Globus pallidus (tissue), 1 donor: ENCODE measurements around the gene TBC1D22B.
A peak's percentile ranks its signal among the peaks of the same experiment; 100 is the strongest.
"Not testable (repeated sequence)": the region's sequence is repeated elsewhere in the genome, so short reads cannot be mapped to it uniquely, and the experiment has no call there.

ENCODE experiments used
- DNase-seq: peaks from one replicate; pipeline ENCODE4 v3.0.0-alpha.2; 2015; ENCODE audit warnings: low spot score

Gene TBC1D22B

DNA sequence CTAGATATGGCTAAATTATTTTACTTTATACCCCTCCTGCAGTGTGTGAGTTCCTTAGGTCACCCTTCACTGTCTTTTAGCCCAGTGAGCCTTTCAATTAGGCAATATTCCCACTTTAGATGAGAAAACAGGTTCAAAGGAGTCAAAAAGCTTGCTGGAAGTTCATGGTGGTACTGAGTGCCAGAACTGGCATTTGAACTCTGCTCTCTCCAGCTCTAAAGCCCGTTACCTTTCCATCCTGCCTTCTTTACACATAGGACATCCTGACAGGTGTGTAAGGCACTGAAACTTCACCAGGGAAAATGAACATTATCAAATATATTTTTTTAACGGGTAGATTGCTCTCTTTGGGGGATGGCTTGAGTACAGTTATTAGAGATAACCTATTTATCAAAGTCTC lies 11.5 kb downstream of the TBC1D22B start:
- no peak for DNase-seq

DNA sequence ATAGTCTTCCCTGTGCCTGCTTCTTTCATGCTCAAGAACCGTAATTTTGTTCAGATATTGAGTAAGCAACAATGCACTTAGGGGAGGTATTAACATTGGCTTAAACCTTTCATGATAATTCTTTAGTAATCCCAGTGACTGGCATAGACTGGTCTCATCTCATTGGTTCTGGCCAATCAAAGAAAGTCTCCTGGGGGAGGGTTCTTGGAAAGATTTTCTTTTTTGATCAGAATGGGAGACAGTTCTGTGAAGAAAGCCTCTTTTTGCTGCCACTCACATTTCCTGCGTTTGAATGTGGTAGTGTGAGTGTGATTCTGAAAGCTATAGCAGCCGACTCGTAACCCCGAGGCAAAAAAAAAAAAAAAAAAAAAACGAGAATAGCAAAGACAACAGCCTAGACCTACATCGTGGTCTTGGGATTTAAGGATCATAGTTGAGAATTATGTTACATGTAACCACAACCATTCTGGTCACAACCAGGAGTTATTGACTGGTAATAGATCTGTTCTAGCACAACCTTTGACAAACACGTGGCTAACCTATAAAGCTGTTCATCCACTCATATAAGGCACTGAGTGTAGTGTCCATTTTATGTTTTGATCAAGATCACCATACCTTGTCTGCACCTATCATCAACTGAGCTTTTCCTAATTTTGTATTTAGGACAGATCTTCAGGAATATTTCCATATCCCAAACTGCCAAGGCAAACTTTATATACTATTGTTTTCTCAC lies 15.4 kb downstream of the TBC1D22B start:
- no peak for DNase-seq

DNA sequence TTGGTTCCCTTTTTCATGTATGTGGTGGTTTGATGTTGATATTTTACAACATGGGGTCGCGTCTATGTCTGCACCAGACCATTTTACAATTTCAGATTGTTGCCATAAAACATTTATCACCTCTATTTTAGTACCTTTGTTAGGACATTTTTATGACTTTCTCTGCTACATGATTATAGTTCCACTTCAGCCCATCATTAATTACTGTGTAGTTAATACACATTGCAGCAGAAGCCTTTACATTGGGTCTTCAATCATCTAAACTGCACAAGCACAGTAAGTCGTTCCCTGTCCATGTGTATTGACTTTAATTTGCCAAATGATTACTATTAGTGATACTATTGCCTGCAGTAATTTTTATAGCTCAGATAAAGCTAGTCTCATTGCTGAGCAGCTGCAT lies 16.1 kb downstream of the TBC1D22B start:
- DNase-seq: no peak

DNA sequence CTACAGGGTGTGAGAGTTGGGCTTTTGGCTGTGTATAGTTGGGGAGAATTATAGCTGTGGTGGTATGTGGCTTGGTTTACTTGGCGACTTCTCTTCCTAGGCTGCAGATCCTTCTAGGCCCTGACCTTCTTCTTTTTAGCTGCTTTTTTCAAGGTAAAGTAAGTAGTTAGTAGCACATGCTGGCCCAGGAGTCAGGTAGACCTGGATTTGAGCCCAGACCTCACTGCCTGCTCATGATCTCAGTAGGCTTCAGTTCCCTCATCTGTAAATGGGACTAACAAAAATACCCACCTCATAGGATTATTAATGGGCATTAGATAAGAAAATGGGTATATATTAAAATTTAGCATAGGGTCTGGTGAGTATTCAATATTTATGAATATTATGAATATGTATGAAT lies 17.8 kb downstream of the TBC1D22B start:
- no peak for DNase-seq

DNA sequence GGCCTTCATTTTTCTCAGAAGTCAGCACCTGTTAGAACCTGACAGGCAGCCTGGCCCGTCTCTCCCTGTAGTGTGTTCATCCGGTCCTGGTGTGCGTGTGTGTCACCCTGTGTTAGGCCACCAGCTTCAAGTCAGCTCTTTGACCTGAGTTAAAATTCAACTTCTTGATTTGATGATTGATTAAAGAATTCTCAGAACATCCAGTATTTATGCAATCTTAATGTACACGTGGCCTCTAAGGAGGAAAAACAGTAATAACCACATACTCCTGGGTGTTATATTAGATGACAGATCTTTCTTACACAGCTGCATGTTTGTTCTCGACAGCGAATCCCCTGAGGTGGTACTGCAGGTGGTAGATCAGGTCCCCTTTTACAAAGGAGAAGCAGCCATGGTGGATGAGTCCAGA lies 19.4 kb downstream of the TBC1D22B start:
- no peak for DNase-seq

DNA sequence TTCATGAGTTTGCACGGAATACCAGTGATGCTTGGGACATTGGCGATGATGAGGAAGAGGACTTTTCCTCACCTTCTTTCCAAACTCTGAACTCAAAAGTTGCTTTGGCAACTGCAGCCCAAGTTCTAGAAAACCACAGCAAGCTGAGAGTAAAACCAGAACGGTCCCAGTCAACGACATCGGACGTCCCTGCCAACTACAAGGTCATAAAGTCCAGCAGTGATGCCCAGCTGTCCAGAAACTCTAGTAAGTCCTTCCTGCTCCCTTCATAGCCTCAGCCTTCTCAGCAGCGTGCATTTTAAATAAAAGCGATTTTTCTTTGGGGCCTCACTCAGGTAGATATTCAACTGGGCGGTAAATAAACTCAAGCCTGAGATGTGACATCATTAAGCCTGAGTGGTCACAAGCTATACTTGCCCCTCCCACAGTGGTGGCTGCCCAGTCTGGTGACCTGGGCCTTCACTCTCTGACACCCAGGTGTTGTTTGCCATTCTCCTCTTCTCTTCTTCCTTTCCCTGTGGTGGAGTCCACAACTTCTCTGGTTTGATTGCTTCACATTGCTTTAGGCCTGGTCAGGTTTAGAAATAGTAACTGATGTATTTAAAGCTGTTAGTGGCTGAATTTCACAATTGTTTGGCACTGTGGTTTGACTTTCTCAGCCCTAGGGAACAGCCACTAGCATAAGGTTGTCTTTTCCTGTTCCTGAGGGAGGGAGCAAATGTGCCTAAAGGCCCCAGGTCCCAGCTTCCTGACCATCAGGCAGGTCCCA lies 22.0 kb downstream of the TBC1D22B start:
- DNase-seq: peak; percentile 7

DNA sequence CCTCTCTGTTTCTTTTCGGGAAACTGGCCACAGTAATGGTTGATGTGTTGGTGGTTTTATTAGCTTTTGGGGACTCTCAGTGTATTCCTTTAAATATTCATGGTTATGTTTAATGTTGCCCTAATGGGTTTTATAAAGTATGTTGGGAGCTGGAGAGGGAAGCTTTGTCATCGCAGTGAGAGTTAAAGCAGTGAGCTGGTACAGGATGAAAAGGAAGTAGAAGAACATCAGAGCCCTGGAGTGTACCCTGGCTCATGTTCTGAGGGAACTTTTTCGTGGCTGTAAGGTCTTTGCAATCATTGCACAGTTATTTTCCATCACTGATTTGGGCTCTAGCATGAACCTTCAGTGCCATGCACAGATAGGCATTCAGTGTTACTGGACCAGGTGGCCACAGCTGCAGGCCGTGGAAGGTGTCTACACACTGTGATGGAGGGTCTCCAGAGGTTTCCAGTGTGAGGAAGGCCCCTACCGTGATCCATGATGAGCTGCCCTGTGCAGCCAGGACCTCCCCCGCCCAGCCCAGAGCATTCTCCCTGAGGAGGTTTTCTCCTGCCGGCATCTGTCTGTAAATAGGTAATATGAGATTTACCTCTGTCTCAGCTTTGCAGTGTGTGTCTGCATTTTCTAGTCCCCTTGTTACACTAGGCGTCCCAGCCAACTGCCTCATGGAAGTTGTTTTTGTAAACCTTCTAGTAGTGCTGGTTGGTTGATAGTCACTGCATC lies 22.8 kb downstream of the TBC1D22B start:
- no peak for DNase-seq

DNA sequence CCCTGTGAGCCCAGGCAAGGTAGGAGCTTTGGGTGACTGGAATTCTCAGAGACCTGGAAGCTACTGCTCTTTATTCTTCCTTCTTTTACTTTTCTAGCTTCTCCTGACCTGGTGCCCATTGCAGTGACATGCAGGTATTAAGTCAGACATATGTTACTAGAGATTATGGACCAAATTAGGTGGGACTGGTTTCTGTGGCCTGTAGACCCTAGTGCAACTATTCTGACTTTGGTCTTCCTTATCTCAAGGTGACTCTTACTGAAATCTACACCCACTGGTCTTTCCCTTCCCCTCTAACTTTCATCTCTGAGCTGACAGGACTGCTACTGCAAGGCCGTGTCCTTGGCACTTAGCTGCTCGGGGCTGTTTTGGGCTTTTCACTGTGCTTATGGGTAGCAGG lies 24.8 kb downstream of the TBC1D22B start:
- no peak for DNase-seq

DNA sequence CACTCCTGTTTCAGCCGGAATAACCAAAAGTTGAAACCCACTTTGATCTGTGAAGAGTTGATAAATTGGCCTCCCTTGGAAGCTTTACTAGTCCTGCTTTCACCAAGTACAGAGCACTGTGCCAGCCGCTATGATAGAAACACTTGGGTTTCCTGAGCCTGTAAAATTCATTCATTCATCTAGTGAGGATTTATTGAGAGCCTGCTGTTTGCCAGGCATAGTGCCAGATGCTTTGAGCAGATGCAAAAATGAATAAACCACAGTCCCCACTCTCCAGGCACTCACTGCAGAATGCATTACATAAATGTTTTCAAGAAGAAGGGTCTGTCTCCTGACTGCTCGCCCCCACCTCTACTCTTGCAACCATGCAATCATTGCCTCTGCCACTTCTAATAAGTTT lies 25.7 kb downstream of the TBC1D22B start:
- DNase-seq: peak; percentile 8

DNA sequence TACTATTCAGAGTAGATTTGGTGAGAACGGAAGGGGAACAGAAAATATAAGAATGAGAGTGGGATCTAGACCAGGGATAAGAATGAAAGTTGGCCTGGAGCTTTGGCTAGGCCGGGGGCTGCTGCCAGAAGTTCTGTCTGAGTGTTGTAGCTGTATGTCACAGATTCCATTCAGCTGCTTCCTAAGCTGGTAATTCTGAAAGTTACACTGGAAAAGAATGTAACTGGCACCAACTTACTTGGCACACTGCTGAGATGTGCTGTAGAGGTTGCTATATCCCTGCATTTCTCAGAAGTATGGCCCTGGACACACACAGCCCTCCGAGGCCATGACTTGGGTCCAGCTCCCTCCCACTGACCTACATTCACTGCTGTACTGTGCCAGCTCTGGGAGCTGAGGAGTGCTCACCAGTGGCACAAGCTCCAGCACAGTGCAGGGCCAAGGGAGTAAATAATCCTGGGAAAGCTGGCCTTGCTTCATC lies 26.1 kb downstream of the TBC1D22B start:
- DNase-seq: peak; percentile 63

DNA sequence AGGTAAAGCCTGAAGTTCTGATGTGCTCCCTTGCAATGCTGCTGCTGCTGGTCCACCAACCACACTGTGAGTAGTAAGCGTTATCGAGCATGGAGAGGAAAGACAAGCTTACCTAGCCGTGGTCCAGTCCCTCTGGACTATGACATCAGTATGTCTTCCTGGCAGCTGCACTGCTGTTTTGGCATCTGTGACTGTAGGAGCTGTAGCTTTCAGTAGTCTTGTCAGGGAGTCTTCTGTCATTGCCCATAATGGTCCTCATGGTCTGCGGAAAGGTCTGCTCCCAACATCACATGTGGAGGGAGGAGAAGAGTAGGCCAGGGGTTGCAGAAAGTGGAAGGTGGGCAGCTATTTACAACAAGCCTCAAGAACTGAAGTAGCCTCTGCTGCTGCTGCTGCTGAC lies 27.2 kb downstream of the TBC1D22B start:
- no peak for DNase-seq

DNA sequence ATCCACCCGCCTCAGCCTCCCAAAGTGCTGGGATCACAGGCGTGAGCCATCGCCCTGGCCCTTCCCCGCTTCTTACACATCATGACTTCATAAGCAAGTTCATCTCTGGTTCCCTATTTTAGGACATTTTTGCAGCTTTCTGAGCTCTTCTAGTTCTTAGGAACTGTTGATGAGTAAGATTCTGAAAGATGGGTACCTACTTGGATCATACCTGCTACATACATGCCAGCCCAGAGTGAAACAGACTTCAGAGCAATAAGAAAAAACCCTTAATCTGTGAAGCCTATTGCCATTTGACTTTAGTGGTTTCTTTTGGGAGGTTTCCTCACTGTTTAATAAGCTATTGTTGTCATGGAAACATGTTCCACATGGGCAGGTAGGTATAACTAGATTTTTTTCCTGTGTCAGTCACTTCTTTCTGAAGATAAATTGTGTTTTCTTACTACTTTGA lies 28.3 kb downstream of the TBC1D22B start:
- no peak for DNase-seq

DNA sequence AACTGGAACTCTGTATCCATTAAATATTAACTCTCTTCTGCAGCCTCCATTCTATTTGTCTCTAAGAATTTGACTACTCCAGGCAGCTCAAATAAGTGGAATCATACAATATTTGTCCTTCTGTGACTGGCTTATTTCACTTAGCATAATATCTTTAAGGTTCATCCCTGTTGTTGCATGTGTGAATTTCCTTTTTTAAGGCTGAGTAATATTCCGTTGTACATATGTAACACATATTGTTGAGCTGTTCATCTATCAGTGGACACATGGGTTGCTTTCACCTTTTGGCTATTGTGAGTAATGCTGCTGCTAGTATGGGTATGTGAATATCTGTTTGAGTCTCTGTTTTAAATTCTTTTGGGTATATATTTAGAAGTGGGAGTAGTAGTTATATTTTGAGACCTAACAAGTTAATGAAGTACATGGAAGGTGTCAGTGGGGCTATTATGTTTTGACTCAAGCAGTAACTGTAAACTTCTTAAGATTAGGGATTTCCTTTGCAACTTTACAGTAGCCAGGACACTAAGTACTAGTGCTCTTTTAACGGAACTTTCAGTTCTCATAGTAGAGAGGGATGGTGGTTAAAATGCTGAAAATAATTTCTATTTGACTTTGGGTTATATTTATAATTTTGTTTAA lies 30.1 kb downstream of the TBC1D22B start:
- no peak for DNase-seq

DNA sequence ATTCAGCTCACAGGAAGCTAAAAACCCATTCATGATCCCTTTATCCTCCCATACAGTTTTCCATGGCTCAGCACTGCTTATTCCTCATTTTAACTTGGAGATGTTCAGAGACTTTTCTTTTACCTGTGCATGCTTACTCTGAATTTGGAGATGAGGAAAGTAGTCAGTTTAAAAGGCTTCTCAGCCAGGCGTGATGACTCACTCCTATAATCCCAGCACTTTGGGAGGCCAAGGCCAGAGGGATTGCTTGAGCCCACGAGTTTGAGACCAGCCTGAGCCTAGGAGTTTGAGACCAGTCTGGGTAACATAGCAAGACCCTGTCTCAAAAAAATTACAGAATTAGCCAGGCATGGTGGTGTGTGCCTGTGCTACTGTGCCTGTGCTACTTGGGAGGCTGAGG lies 30.7 kb downstream of the TBC1D22B start:
- no peak for DNase-seq

DNA sequence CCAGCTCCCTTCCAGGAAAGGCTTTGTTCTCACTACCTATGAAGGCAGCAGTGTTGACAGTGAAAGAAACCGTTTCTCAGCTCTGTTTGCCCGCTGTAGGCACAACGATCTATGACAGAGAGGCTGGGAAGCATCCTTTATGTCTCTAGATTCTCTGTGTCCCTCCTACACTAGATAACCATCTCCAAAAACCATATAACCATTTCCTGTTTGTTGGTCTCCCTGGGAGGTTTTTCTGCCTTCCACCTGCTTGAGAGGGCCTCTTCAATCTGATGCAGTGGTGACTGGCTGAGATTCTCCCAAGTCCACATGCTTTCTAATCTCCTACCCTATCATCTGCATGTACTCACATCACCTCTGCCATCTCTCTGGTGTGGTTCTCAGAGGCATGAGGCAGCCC lies 32.4 kb downstream of the TBC1D22B start:
- DNase-seq: no peak

DNA sequence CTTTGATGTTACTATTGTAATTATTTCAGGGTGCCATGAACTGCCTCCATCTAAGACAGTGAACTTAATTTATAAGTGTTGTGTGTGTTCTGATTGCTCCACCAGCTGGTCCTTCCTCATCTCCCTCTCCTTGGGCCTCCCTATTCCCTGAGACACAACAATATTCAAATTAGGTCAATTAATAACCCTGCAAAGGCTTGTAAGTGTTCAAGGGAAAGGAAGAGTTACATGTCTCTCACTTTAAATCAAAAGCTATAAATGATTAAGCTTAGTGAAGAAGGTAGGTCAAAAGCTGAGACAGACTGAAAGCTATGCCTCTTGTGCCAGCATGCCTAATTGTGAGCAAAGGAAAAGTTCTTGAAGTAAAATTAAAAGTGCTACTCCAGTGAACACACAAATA lies 35.9 kb downstream of the TBC1D22B start:
- no peak for DNase-seq

DNA sequence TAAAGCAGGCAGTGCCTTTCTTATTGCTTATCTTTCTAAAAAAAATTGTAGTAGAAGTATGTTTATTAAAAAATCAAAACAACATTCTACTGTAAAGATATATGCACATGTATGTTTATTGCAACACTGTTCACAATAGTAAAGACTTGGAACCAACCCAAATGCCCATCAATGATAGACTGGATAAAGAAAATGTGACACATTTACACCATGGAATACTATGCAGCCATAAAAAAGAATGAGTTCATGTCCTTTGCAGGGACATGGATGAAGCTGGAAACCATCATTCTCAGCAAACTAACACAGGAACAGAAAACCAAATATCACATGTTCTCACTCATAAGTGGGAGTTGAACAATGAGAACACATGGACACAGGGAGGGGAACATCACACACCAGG lies 40.1 kb downstream of the TBC1D22B start:
- DNase-seq: not testable (repeated sequence)

DNA sequence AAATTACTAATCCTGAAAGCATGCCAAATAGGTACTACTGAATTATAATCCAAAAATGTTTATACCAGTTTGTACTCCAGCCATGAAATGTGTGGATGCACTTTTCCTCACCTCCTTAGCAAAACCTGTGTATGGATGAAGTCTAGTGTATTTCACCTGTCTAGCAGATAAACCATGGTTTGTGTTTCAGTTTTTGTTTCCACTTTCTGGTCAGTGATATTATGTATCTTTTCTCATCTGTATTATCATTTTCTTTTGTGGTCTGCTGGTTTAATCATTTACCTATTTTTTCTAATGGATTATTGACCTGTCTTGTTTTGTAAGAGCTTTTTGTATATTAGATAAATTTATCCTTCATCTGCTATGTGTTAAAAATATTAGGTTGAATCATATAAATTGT lies 41.4 kb downstream of the TBC1D22B start:
- DNase-seq: no peak

DNA sequence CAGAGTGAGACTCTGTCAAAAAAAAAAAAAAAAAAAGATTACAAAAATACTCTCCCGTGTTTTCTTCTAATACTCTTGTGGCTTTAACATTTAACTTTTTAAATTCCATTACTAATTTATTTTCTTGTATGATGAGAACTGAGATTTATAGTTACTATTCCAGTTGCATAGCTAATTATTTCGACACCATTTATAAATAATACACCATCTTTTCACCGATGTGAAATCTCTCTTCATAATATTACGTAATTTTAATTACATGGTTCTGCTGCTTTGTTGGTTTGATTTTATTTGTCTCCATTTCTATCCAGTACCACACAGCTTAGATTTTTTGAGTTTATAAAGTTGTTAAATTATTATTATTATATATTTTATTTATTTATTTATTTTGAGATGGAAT lies 42.4 kb downstream of the TBC1D22B start:
- DNase-seq: no peak

DNA sequence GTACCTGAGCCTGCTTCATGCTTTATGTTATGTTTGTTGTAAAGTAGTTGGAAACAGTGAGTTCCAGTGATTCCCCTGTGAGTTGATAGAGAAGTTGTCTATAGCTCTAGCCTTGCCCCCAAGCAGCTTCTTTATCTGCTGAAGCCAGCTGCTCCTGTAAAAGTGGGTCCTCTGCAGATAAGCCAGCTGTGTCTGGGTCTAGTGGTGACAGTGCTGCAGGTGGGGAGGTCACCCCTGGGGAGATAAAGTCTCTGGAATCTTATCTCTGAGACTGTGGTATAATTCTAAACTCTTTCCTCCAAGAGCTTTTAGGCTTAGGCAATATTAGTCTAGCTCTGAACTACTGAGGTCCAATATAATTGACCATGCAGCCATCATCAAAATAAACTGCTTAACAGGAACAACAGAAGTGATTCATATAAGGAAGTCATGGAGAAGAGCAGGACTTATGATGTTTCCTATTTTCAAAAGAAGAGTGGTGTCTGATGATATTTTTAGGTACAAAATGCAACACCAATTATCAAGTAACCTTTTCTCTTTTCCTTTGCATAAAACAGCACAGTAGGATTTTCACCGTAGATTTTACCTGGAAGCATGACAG lies 44.6 kb downstream of the TBC1D22B start:
- DNase-seq: no peak

DNA sequence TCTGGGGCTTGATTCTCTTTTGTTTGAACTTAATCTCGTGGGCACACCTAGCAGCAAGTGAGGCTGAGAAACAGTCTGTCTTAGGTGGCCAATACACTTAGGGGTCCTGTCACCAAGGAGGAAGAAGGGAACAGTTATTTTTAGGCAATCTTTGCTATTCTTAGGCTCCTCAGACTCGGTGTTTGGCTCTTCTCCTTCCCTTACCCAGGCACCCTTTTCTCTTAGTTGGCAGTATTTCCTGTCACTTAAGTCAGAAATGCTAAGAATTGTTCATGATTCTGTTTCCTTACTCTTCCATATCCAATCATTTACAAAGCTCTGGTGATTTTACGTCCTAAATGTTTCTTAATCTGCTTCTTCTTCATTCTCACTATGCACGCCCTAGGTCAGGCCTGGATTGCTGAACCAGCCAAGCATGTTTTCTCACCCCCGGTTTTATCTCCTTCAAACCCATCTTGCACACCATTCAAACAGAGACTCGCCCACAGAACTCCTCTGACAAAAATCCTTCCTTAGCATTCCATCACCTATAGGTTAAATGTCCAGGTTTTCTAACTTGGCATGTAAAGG lies 45.6 kb downstream of the TBC1D22B start:
- DNase-seq: no peak
